Upper lobe of right lung (tissue), 1 donor: ENCODE data around the gene IL11. TPM values are rescaled to one million over a fixed set of nuclear protein-coding genes. Genes with fewer than 3 reads are reported as not detected.
"Not testable (repeated sequence)": the region's sequence is repeated elsewhere in the genome, so short reads cannot be mapped to it uniquely, and the experiment has no call there.

Experiments
- ATAC-seq: fragments of 200-7000 bp; cut with Tn5 transposase; one replicate; pipeline ENCODE4 v1.9.1; 2020; ENCODE audit warnings: mild to moderate bottlenecking, moderate library complexity
- DNase-seq: peaks from one replicate; pipeline ENCODE4 v3.0.0-alpha.2; 2020
- H3K27ac ChIP-seq: fragments of 200-600 bp; one replicate; pipeline ENCODE4 v1.8.0; 2022
- H3K27me3 ChIP-seq: fragments of 200-600 bp; one replicate; pipeline ENCODE4 v1.8.0; 2022; ENCODE audit warnings: mild to moderate bottlenecking
- H3K36me3 ChIP-seq: fragments of 200-600 bp; one replicate; pipeline ENCODE4 v1.8.0; 2022
- H3K4me1 ChIP-seq: fragments of 200-600 bp; one replicate; pipeline ENCODE4 v1.8.0; 2022
- H3K4me3 ChIP-seq: fragments of 200-600 bp; one replicate; pipeline ENCODE4 v1.8.0; 2022; ENCODE audit warnings: mild to moderate bottlenecking
- H3K9me3 ChIP-seq: fragments of 200-600 bp; one replicate; pipeline ENCODE4 v1.8.0; 2022
- intact Hi-C: fragments of 100-400 bp; cut with DNase I; formaldehyde crosslinking; loops from one replicate; pipeline ENCODE4 v1.11.0; 2022
- total RNA-seq: library from RNA; stranded (reverse); fragmentation: NEBNext Ultra II Directional; extraction: Animal tissue kit (Norgen Biotek cat#: 25700); gene quantifications from one replicate; pipeline ENCODE4 v1.2.1, GENCODE V29; 2021
- TF ChIP-seq, protein P1 (sequence below): fragments of 200-600 bp; IDR thresholded peaks from one replicate; pipeline ENCODE4 v1.8.0; 2022; ENCODE audit warnings: antibody characterized with exemption
- donor health status: DM: no; HTN: yes; CAD: no; lungs with severe emphysema.

The IL11 gene
- total RNA-seq, 1 donor from 2014 or later = 0.84 TPM

DNA sequence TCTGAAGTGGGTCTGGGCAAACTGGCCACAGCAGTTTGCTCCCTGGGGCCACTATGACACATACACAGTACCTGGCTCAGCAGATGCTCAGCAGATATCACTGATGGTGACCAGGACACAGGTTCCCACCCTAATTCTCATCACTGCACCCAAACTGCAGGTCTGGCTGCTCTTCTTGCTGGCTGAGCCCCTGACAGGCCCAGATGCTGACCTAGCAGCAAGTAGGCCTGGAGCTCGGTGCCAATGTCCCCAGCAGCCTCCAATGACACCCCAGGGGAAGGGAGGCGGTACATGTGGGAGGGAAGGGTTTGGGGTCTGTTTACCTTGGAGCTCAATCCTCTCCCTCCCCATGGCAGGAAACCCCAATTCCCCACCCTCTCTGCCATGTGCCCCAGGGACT lies 32.2 kb upstream of the IL11 start:
- Histone ChIP-seq H3K27me3 (no peaks in the 10 kb centered on the region), H3K36me3 (peaks cover 33% of the 10 kb centered on the region), H3K9me3 (no peaks in the 10 kb centered on the region), H3K4me3 (no peak overlapping the region), H3K4me1 (peaks cover 16% of the 10 kb centered on the region), H3K27ac (no peak overlapping the region)
- DNase-seq (no peak), ATAC-seq (no peak)
- TF ChIP-seq, protein P1, sequence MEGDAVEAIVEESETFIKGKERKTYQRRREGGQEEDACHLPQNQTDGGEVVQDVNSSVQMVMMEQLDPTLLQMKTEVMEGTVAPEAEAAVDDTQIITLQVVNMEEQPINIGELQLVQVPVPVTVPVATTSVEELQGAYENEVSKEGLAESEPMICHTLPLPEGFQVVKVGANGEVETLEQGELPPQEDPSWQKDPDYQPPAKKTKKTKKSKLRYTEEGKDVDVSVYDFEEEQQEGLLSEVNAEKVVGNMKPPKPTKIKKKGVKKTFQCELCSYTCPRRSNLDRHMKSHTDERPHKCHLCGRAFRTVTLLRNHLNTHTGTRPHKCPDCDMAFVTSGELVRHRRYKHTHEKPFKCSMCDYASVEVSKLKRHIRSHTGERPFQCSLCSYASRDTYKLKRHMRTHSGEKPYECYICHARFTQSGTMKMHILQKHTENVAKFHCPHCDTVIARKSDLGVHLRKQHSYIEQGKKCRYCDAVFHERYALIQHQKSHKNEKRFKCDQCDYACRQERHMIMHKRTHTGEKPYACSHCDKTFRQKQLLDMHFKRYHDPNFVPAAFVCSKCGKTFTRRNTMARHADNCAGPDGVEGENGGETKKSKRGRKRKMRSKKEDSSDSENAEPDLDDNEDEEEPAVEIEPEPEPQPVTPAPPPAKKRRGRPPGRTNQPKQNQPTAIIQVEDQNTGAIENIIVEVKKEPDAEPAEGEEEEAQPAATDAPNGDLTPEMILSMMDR = no peak
- intact Hi-C loops = no loop called here

DNA sequence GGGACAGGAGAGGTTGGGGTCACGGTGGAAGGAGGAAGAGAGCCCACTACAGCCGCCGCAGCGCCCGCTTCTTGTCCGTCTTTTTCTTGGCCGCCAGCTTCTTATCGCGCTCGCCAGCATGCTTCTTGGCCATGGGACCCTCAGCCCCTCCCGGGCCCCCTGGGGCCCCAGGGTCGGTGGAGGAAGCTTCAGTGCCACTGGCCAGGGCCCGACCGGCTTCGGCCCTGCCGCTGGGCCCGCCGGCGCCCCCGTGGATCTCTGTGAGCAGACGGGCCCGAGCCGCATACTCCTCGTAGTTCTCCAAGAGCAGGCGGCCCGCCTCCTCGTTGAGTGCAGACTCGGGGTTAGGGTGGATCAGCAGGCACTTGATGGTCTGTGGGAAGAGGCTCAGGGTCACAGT lies 31.1 kb upstream of the IL11 start:
- H3K9me3 ChIP-seq, intact Hi-C loops, H3K27ac ChIP-seq, DNase-seq, ATAC-seq, H3K4me1 ChIP-seq, H3K27me3 ChIP-seq, H3K4me3 ChIP-seq: not testable (repeated sequence)
- H3K36me3 ChIP-seq = peaks cover 33% of the 10 kb centered on the region

DNA sequence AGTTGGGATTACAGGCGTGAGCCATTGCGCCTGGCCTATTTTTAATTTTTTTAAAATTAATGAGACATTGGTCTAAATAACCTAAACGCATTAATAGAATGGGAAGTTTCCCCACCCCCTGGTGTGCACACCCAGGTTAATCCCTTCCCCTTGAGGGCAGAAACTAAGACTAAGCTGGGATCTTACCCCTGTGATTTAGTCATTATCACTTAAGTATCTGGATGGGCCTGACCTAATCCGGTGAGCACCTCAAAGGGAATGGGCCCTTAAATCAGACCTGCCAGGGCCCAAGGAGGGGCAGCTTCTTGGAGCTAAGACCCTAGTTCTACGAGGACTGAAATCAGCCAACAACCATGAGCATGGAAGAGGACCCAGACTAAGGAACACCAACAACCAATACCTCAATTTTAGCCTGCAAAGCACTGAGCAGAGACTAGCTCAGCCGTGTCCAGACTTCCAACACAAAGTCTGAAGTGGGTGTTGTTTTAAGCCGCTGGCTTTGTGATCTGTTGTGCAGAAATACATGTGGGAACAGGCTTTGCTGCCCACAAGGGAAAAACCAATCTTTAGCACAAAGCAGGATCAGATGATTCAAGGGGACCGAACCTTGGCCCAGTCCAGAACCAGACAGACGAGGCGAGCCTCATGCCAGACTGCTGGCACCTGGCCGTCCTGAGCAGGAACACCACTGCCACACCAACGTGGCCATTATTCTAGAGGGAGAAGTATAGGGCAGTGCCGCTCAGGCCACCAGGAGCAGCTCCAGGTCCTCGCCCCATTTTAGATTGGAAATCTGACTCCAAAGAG lies 30.2 kb upstream of the IL11 start:
- no peak overlapping the region for H3K27ac ChIP-seq
- peaks cover under 1% of the 10 kb centered on the region for H3K4me1 ChIP-seq
- no peak for ATAC-seq
- TF ChIP-seq, protein P1 = no peak
- H3K9me3 ChIP-seq = no peaks in the 10 kb centered on the region
- H3K36me3 ChIP-seq = peaks cover 33% of the 10 kb centered on the region
- no peaks in the 10 kb centered on the region for H3K27me3 ChIP-seq
- no peak for DNase-seq
- no peak overlapping the region for H3K4me3 ChIP-seq
- intact Hi-C loops = no loop called here

DNA sequence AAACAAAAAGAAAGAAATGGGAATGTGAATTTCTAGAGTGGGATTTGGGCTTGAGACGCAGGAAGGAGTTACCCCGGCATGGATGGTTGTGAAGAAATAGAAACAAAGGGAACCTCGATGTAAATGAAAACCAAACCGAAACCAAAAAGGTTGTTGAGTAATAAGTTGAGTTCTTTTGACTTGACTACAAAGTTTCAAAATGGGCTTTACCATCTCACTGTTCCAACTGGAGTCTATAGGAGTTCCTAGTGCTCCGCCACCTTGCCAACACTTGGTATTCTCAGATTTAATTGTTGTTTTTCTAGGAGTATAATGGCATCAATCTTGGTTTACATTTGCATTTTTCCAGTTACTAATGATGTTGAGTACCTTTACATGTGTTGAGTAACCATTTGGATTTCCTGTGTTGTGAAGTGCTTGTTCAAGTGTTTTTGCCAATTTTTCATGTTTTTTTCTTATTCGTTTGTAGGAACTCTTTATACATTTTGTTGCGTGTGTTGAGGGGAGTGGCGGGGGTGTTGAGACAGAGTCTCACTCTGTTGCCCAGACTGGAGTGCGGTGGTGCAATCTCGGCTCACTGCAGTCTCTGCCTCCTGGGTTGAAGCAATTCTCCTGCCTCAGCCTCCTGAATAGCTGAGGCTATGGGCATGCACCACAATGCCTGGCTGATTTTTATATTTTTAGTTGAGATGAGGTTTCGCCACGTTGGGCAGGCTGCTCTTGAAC lies 28.1 kb upstream of the IL11 start:
- DNase-seq (peak; percentile 77), ATAC-seq (peak; percentile 59)
- no peaks in the 10 kb centered on the region for H3K9me3 ChIP-seq
- no peaks in the 10 kb centered on the region for H3K4me1 ChIP-seq
- H3K4me3 ChIP-seq = no peak overlapping the region
- H3K36me3 ChIP-seq = peaks cover 22% of the 10 kb centered on the region
- no peaks in the 10 kb centered on the region for H3K27me3 ChIP-seq
- TF ChIP-seq, protein P1 = no peak
- intact Hi-C loops = no loop called here
- H3K27ac ChIP-seq = no peak overlapping the region

DNA sequence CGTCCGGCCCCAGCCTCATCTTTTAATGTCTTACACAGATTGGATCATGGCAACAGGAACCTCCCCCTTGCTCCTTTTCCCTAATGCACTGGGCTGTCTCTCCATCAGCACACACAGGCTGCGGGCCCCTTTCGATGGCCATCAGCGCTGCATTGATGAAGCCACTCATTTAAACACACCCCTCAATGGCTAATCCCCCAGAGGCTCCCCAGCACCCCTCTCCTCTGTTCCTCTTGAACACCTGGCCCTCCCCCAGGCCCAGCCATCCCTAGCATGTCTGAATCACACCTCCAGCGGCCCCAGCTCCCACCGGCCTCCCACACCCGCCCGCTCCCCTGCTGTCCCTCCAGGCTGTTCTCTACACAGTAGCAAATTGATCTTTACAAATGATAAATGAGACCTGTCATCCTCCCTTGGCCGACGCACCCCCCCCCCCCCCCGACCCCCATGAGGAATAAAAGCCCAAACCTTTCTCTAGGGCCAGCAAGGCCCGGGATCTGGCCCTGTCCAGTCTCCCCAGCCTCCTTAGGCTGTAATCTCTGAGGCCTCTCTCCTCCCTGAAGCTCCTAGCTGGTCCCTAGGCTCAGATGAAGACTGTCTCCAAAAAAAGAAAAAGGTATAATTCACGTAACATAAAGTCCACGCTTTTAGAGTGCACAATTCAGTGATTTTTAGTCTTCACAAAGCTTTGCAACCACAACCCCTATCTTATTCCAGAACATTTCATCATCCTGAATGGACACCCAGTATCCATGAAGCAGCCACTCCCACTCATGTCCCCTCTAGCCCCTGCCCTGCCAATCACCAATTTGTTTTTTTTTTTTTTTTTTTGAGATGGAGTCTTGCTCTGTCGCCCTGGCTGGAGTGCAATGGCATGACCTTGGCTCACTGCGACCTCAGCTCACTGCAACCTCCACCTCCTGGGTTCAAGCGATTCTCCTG lies 22.8 kb upstream of the IL11 start:
- H3K4me3 ChIP-seq = no peak overlapping the region
- H3K9me3 ChIP-seq = no peaks in the 10 kb centered on the region
- no peaks in the 10 kb centered on the region for H3K27me3 ChIP-seq
- peaks cover 9% of the 10 kb centered on the region for H3K4me1 ChIP-seq
- peaks cover 30% of the 10 kb centered on the region for H3K36me3 ChIP-seq
- DNase-seq = no peak
- intact Hi-C loops = no loop called here
- ATAC-seq = no peak
- TF ChIP-seq, protein P1 = no peak
- no peak overlapping the region for H3K27ac ChIP-seq
